Measurements from ENCODE around the gene STIM1.

DNA sequence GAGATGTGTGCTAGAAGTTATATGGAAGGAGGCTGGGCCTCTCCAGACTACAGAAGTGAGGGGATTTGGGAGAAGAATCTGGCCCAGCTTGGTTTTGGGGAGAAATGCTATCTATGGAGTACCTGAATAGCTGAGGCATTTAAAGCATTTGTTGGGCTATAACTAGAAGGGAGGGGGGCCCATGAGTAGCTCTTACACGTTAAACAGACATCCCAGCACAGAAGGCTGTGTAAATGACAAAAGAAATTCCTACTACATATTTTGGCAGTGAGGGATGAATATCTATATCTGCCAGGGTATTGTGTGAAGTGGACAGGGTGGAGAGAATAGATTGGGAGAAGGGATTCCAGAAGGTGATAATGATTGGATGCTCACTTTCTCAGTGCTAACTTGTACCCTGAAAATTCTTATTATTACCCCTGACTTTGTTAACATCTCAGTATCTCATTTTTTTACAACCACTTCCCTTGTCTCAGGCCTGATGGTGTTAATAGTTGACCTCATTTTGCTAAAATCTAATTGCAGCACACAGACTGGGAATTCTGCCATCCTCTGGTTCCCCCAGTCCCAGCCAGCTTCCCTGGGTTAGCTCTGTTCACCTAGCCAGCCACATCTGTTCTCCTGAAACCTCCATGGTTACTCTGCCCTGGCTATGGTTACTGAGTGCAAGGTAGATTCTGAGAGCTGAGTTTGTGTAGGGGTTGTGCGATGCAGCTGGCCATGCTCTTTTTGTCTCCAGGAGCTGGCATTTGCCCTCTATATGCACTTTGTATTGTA, 210.3 kb downstream of the STIM1 start:
- TF ChIP-seq, protein P1, sequence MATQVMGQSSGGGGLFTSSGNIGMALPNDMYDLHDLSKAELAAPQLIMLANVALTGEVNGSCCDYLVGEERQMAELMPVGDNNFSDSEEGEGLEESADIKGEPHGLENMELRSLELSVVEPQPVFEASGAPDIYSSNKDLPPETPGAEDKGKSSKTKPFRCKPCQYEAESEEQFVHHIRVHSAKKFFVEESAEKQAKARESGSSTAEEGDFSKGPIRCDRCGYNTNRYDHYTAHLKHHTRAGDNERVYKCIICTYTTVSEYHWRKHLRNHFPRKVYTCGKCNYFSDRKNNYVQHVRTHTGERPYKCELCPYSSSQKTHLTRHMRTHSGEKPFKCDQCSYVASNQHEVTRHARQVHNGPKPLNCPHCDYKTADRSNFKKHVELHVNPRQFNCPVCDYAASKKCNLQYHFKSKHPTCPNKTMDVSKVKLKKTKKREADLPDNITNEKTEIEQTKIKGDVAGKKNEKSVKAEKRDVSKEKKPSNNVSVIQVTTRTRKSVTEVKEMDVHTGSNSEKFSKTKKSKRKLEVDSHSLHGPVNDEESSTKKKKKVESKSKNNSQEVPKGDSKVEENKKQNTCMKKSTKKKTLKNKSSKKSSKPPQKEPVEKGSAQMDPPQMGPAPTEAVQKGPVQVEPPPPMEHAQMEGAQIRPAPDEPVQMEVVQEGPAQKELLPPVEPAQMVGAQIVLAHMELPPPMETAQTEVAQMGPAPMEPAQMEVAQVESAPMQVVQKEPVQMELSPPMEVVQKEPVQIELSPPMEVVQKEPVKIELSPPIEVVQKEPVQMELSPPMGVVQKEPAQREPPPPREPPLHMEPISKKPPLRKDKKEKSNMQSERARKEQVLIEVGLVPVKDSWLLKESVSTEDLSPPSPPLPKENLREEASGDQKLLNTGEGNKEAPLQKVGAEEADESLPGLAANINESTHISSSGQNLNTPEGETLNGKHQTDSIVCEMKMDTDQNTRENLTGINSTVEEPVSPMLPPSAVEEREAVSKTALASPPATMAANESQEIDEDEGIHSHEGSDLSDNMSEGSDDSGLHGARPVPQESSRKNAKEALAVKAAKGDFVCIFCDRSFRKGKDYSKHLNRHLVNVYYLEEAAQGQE (IDR thresholded peaks at IDR 0.05; ENCODE audit: low read depth, low read length) = no peak
- TF ChIP-seq KAT2A (conservative IDR thresholded peaks at IDR 0.05; ENCODE audit: control insufficient read depth, low read depth, low read length) = no peak
- TF ChIP-seq, protein P2, sequence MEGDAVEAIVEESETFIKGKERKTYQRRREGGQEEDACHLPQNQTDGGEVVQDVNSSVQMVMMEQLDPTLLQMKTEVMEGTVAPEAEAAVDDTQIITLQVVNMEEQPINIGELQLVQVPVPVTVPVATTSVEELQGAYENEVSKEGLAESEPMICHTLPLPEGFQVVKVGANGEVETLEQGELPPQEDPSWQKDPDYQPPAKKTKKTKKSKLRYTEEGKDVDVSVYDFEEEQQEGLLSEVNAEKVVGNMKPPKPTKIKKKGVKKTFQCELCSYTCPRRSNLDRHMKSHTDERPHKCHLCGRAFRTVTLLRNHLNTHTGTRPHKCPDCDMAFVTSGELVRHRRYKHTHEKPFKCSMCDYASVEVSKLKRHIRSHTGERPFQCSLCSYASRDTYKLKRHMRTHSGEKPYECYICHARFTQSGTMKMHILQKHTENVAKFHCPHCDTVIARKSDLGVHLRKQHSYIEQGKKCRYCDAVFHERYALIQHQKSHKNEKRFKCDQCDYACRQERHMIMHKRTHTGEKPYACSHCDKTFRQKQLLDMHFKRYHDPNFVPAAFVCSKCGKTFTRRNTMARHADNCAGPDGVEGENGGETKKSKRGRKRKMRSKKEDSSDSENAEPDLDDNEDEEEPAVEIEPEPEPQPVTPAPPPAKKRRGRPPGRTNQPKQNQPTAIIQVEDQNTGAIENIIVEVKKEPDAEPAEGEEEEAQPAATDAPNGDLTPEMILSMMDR (IDR thresholded peaks at IDR 0.05 in 2 of 3, conservative IDR thresholded peaks at IDR 0.05 in 1 of 3; ENCODE audit: control insufficient read depth in 2 of 3, extremely low read depth in 1 of 3, insufficient read depth in 1 of 3, low read depth in 3 of 3, low read length in 3 of 3) = no peak
- TF ChIP-seq SP1 (IDR thresholded peaks at IDR 0.05; ENCODE audit: low read depth, low read length) = no peak
- TF ChIP-seq, protein P3, sequence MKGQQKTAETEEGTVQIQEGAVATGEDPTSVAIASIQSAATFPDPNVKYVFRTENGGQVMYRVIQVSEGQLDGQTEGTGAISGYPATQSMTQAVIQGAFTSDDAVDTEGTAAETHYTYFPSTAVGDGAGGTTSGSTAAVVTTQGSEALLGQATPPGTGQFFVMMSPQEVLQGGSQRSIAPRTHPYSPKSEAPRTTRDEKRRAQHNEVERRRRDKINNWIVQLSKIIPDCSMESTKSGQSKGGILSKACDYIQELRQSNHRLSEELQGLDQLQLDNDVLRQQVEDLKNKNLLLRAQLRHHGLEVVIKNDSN (IDR thresholded peaks at IDR 0.05; ENCODE audit: borderline replicate concordance, extremely low read length, insufficient read depth, low read depth, low read length) = no peak
- TF ChIP-seq NFIC (IDR thresholded peaks at IDR 0.05; ENCODE audit: low read depth, low read length) = no peak
- no peak for TF ChIP-seq SMC3 (IDR thresholded peaks at IDR 0.05; ENCODE audit: borderline replicate concordance, low read length)
- TF ChIP-seq BCL11A (IDR thresholded peaks at IDR 0.05; ENCODE audit: low read depth, low read length) = no peak
- no peak for TF ChIP-seq FOS (IDR thresholded peaks at IDR 0.05; ENCODE audit: borderline replicate concordance, extremely low read depth, insufficient read length)
- TF ChIP-seq NFXL1 (IDR thresholded peaks at IDR 0.05; ENCODE audit: borderline replicate concordance) = no peak
- no peak for TF ChIP-seq RUNX3 (IDR thresholded peaks at IDR 0.05; ENCODE audit: low read length)
- TF ChIP-seq NR2F1 (conservative IDR thresholded peaks at IDR 0.05) = no peak

Data from GM12878 (cell line).